ENCODE measurements around the gene FRMD4B.

DNA sequence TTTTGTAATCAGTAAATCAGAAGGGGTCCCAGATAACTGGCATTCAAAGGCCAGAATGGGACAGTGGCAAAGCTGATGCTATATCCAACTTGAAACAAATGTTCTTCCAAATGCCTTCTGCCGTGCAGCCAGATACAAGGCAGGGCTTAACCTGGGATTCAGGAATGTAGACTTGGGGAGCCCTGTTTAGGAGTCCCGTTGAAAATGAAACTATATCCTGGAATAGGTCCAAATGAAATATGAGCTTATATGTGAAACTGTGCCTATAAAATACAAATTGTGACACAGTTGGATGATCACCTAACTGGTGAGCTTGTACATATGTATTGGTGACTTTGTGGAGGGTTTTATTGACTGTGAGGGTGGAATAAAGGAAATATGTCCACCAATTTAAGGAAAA is 28.7 kb downstream of the FRMD4B start:
- TF ChIP-seq POLR2AphosphoS5 (IDR thresholded peaks at IDR 0.05), result no peak
- TF ChIP-seq, protein P1, sequence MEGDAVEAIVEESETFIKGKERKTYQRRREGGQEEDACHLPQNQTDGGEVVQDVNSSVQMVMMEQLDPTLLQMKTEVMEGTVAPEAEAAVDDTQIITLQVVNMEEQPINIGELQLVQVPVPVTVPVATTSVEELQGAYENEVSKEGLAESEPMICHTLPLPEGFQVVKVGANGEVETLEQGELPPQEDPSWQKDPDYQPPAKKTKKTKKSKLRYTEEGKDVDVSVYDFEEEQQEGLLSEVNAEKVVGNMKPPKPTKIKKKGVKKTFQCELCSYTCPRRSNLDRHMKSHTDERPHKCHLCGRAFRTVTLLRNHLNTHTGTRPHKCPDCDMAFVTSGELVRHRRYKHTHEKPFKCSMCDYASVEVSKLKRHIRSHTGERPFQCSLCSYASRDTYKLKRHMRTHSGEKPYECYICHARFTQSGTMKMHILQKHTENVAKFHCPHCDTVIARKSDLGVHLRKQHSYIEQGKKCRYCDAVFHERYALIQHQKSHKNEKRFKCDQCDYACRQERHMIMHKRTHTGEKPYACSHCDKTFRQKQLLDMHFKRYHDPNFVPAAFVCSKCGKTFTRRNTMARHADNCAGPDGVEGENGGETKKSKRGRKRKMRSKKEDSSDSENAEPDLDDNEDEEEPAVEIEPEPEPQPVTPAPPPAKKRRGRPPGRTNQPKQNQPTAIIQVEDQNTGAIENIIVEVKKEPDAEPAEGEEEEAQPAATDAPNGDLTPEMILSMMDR (IDR thresholded peaks at IDR 0.05), result no peak
